CD14-positive monocyte (primary cell): Measurements from ENCODE around the gene MMP15. TPM values are rescaled to one million over a fixed set of nuclear protein-coding genes. Genes with fewer than 3 reads are reported as not detected.

Source experiments
- DNase-seq, 3 donors: peaks; one replicate each; pipeline ENCODE4 v3.0.0-alpha.2; 2011 to 2022
- H2AFZ ChIP-seq: 2 replicates; pipeline ENCODE4 v1.6.0; 2012; ENCODE audit warnings: mild to moderate bottlenecking, low read depth, low read length, inconsistent platforms; ENCODE audit not compliant: insufficient read depth, poor library complexity, severe bottlenecking
- H3K27ac ChIP-seq, 2 donors: 1 replicate in 1 of 2; 2 replicates in 1 of 2; pipeline ENCODE4 v1.5.1; 2012 to 2013; ENCODE audit warnings: low read length in 2 of 2, control low read depth in 1 of 2, inconsistent platforms in 1 of 2, low read depth in 1 of 2, mild to moderate bottlenecking in 1 of 2
- H3K27me3 ChIP-seq, 2 donors: one replicate each; pipeline versions ENCODE4 v1.6.0 to v1.6.1; 2011 to 2013; ENCODE audit warnings: low read length in 2 of 2; ENCODE audit not compliant: control insufficient read depth in 2 of 2, insufficient read depth in 2 of 2
- H3K36me3 ChIP-seq, 2 donors: replicated peaks in 1 of 2; 1 replicate in 1 of 2; 2 replicates in 1 of 2; pipeline versions ENCODE4 v1.5.1 to v1.6.1; 2012 to 2013; ENCODE audit warnings: low read length in 2 of 2, control low read depth in 1 of 2, inconsistent platforms in 1 of 2, mild to moderate bottlenecking in 1 of 2; ENCODE audit not compliant: insufficient read depth in 2 of 2, control insufficient read depth in 1 of 2
- H3K4me1 ChIP-seq, 2 donors: 1 replicate in 1 of 2; 2 replicates in 1 of 2; pipeline versions ENCODE4 v1.5.1 to v1.6.1; 2012 to 2013; ENCODE audit warnings: low read length in 2 of 2, control low read depth in 1 of 2, inconsistent platforms in 1 of 2, mild to moderate bottlenecking in 1 of 2, moderate library complexity in 1 of 2; ENCODE audit not compliant: insufficient read depth in 2 of 2, control insufficient read depth in 1 of 2
- H3K4me2 ChIP-seq: replicated peaks from 2 replicates; pipeline ENCODE3; 2012; ENCODE audit warnings: low read length, moderate library complexity, mild to moderate bottlenecking; ENCODE audit not compliant: poor library complexity, severe bottlenecking; ENCODE audit errors: extremely low read depth
- H3K4me3 ChIP-seq, 3 experiments: fragments of 200-600 bp in 1 of 3; sonication (generic) in 1 of 3; replicated peaks in 1 of 3; 1 replicate in 2 of 3; 2 replicates in 1 of 3; pipeline ENCODE4 v1.5.1; 2011 to 2013; ENCODE audit warnings: low read length in 3 of 3, mild to moderate bottlenecking in 3 of 3, control low read depth in 2 of 3, low read depth in 2 of 3, inconsistent platforms in 1 of 3, moderate library complexity in 1 of 3
- H3K79me2 ChIP-seq: 2 replicates; pipeline ENCODE4 v1.6.0; 2012; ENCODE audit warnings: mild to moderate bottlenecking, control low read depth, inconsistent platforms, low read length, moderate library complexity; ENCODE audit not compliant: insufficient read depth
- H3K9ac ChIP-seq: 2 replicates; pipeline ENCODE4 v1.6.0; 2017; ENCODE audit warnings: low read length, mild to moderate bottlenecking; ENCODE audit not compliant: insufficient read depth, poor library complexity, severe bottlenecking
- H3K9me3 ChIP-seq, 2 donors: replicated peaks in 1 of 2; 1 replicate in 1 of 2; 2 replicates in 1 of 2; pipeline versions ENCODE4 v1.5.1 to v1.6.1; 2012 to 2013; ENCODE audit warnings: low read length in 2 of 2, control low read depth in 1 of 2; ENCODE audit not compliant: control insufficient read depth in 1 of 2, insufficient read depth in 1 of 2
- H4K20me1 ChIP-seq: 2 replicates; pipeline ENCODE4 v1.6.0; 2012; ENCODE audit warnings: mild to moderate bottlenecking, low read length, control low read depth, moderate library complexity; ENCODE audit not compliant: insufficient read depth
- H3K27ac Mint-ChIP-seq, 7 donors: one replicate each; pipeline ENCODE4 v1.8.0; 2020; ENCODE audit warnings: mild to moderate bottlenecking in 7 of 7, mixed read lengths in 7 of 7, moderate library complexity in 6 of 7, inconsistent platforms in 2 of 7
- H3K27me3 Mint-ChIP-seq, 3 donors: one replicate each; pipeline ENCODE4 v1.8.0; 2021 to 2022; ENCODE audit warnings: low read depth in 3 of 3, mild to moderate bottlenecking in 3 of 3, mixed read lengths in 3 of 3, moderate library complexity in 3 of 3, inconsistent platforms in 1 of 3
- H3K36me3 Mint-ChIP-seq, 2 donors: one replicate each; pipeline ENCODE4 v1.8.0; 2020; ENCODE audit warnings: mixed read lengths in 2 of 2, inconsistent platforms in 1 of 2, mild to moderate bottlenecking in 1 of 2
- H3K4me1 Mint-ChIP-seq: one replicate; pipeline ENCODE4 v1.8.0; 2020; ENCODE audit warnings: mild to moderate bottlenecking, mixed read lengths
- H3K4me3 Mint-ChIP-seq, 2 donors: one replicate each; pipeline ENCODE4 v1.8.0; 2020; ENCODE audit warnings: mild to moderate bottlenecking in 2 of 2, mixed read lengths in 2 of 2, moderate library complexity in 1 of 2
- H3K9me3 Mint-ChIP-seq, 7 donors: one replicate each; pipeline ENCODE4 v1.8.0; 2020 to 2022; ENCODE audit warnings: mixed read lengths in 7 of 7, mild to moderate bottlenecking in 6 of 7, moderate library complexity in 6 of 7, inconsistent platforms in 2 of 7
- WGBS: methylation state at CpG from one replicate; pipeline ENCODE4 v1.1.5; 2013; ENCODE audit warnings: missing lambda C conversion rate; ENCODE audit not compliant: insufficient coverage; 5-methylcytosine and 5-hydroxymethylcytosine counted together
- intact Hi-C, 2 donors: fragments of 100-400 bp; cut with micrococcal nuclease; formaldehyde crosslinking; loops; one replicate each; pipeline versions ENCODE4 v1.15.0 to v1.15.1; 2023
- polyA plus RNA-seq, 3 donors: library from polyadenylated mRNA; depleted of rRNA in 1 of 3; unstranded in 2 of 3; stranded (reverse) in 1 of 3; fragments of 300-500 nt in 2 of 3; fragments of >200 nt in 1 of 3; fragmentation: Illumina TruSeq in 2 of 3; gene quantifications; 1 replicate in 2 of 3; 2 replicates in 1 of 3; pipeline ENCODE4 v1.2.3, GENCODE V29; 2012 to 2021
- TF ChIP-seq, protein P1 (sequence below): fragments of 200-600 bp; IDR thresholded peaks from one replicate; pipeline ENCODE4 v1.8.0; 2022; ENCODE audit warnings: antibody characterized with exemption, mild to moderate bottlenecking

MMP15 gene
- polyA plus RNA-seq, 3 donors, result not detected

DNA sequence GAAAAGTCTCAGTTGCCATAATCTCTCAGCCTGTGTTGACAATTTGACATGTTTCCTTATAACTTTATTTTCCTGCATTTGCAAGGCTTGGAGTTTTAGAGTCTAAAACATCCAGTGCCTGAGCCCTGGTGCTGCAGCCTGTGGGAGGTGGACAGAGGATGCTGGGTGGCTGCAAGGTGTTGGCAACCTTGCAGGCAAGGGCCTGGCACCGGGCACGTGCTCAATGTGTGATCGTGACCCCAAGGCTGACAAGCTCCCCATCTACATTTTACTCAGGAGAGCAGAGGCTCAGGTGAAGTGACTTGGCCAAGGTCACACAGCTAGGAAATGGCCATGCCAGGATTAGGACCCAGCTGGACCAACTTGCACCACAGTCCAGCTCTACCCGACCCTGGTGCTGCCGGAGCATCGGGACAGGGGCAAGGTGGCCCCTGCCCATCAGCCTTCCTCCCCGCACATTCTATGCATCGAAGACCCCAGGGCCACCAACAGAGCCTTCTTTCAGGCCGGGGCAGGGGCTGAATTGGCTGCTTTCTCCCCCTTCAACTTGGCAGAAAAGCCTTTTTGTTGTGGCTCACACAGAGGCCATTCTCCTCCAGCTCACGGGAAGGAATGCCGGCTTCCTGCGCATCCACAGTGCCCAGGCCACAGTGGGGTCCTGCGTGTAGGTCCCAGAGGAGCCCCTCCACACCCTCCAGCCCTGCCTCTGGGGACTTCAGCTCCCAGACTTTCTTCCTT, 23.1 kb downstream of the MMP15 start:
- no peak for DNase-seq
- Histone ChIP-seq H3K4me2 (no peak overlapping the region), H3K9ac (no peak overlapping the region), H3K36me3 (no peaks in the 10 kb centered on the region), H3K4me3 (no peak overlapping the region), H3K27me3 (no peaks in the 10 kb centered on the region), H4K20me1 (no peaks in the 10 kb centered on the region), H3K4me1 (no peaks in the 10 kb centered on the region), H3K27ac (no peak overlapping the region), H3K79me2 (no peaks in the 10 kb centered on the region), H3K9me3 (no peaks in the 10 kb centered on the region), H2AFZ (no peak overlapping the region)
- Mint-ChIP-seq H3K27ac (peak overlapping the region in 1 of 7 donors; percentile 41), H3K4me3 (no peak overlapping the region), H3K36me3 (no peaks in the 10 kb centered on the region), H3K4me1 (no peaks in the 10 kb centered on the region), H3K27me3 (peaks cover 3 to 5% (median 4%) of the 10 kb centered on the region in 3 donors), H3K9me3 (peaks cover 0 to 5% (median 0%) of the 10 kb centered on the region in 7 donors)
- intact Hi-C loops, result no loop called here
- TF ChIP-seq, protein P1, sequence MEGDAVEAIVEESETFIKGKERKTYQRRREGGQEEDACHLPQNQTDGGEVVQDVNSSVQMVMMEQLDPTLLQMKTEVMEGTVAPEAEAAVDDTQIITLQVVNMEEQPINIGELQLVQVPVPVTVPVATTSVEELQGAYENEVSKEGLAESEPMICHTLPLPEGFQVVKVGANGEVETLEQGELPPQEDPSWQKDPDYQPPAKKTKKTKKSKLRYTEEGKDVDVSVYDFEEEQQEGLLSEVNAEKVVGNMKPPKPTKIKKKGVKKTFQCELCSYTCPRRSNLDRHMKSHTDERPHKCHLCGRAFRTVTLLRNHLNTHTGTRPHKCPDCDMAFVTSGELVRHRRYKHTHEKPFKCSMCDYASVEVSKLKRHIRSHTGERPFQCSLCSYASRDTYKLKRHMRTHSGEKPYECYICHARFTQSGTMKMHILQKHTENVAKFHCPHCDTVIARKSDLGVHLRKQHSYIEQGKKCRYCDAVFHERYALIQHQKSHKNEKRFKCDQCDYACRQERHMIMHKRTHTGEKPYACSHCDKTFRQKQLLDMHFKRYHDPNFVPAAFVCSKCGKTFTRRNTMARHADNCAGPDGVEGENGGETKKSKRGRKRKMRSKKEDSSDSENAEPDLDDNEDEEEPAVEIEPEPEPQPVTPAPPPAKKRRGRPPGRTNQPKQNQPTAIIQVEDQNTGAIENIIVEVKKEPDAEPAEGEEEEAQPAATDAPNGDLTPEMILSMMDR, result no peak
- WGBS, result 94% methylated on average over 13 of the region's 13 CpGs

DNA sequence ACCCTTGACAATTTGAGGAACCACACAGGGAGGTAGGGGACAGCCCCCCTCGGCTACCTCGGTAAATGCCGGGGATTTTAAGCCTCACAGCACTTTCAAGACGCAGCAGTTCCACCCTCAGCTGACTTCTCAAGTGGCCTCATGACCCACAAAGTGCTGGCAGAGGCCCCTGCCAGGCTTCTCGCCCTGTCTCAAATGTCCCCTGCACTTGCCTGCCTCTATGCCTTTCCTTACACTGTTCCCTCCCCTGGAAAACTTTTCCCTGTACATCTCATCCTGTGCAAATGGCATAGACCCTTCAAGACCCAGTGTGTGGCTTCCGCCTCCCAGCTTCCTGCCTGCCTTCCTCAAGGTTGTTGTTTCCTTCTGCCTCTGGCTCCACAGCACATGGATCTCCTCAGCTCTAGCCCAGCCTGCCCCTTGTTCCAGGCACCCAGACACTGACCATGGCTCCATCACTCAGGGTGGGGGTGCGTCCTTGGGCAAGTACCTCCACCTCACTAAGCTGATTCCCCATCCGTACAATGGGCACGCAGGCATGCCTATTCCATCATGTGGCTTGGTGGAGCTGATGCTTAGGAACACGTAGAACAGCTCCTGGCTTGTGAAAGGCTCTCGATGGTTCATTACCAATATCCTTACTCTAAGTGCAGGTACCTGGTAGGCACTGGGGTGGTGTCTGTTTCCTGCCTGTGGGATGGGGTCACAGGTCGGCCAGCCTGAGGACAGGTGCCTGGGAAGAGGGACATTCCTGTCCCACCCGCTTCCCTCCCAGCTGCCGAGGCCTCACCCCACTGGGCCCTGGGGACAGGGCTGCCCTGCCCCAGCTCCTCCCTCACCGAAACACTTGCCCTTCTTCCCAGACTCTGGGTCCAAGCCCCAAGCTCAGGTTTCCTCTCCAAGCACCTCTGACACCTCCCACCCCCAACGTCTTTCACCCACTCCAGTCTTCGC, 24.0 kb downstream of the MMP15 start:
- Histone ChIP-seq H4K20me1 (no peaks in the 10 kb centered on the region), H3K4me2 (no peak overlapping the region), H3K9ac (no peak overlapping the region), H3K79me2 (no peaks in the 10 kb centered on the region), H3K9me3 (no peaks in the 10 kb centered on the region), H3K27me3 (no peaks in the 10 kb centered on the region), H2AFZ (no peak overlapping the region), H3K4me3 (no peak overlapping the region), H3K27ac (no peak overlapping the region), H3K4me1 (no peaks in the 10 kb centered on the region), H3K36me3 (no peaks in the 10 kb centered on the region)
- Mint-ChIP-seq H3K27ac (no peak overlapping the region), H3K4me3 (no peak overlapping the region), H3K27me3 (peaks cover 3 to 7% (median 4%) of the 10 kb centered on the region in 3 donors), H3K4me1 (no peaks in the 10 kb centered on the region), H3K36me3 (no peaks in the 10 kb centered on the region), H3K9me3 (peaks cover 0 to 5% (median 0%) of the 10 kb centered on the region in 7 donors)
- TF ChIP-seq, protein P1, result no peak
- intact Hi-C loops, result no loop called here
- WGBS, result 87% methylated on average over 12 of the region's 17 CpGs
- no peak for DNase-seq
